ENCODE results near the gene ENO1. TPM values are rescaled to one million over a fixed set of nuclear protein-coding genes. Genes with fewer than 3 reads are reported as not detected.
A peak's percentile ranks its signal among the peaks of the same experiment; 100 is the strongest.
"Not testable (repeated sequence)": the region's sequence is repeated elsewhere in the genome, so short reads cannot be mapped to it uniquely, and the experiment has no call there.

Gene ENO1
- total RNA-seq, 1 donor from 2014 or later = 1,269 TPM

DNA sequence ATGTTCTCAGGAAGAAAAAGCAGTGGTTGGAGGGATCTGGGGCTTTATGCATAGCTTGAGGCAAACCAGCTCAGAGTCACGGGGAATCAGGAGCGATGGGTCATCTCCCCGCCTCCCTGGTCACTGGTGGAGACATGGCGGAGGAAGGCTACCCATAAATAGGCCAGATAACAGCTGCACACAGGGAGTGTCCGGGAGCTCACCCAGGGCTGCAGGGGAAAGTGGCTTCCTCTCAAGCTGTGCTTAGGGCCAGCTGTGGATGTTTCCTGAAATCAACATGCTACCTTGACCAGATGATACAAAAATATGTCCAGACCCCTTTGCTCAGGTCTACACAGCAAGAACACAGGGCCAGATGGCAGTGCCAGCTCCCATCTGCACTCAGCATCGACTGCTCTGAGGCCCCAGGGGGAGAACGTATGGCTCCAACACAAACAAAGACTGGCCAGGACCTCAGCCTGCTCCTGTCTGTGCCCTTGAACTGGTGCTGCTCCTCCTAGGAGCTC is 33.9 kb downstream of the ENO1 start:
- Mint-ChIP-seq H3K4me1 (peaks cover 10% of the 10 kb centered on the region), H3K4me3 (no peak overlapping the region), H3K27me3 (ENCODE audit: low read depth) (no peaks in the 10 kb centered on the region), H3K9me3 (peaks cover 2% of the 10 kb centered on the region), H3K36me3 (ENCODE audit: low read depth) (no peaks in the 10 kb centered on the region), H3K27ac (ENCODE audit: unreplicated experiment) (no peak overlapping the region)
- TF ChIP-seq, protein P1, sequence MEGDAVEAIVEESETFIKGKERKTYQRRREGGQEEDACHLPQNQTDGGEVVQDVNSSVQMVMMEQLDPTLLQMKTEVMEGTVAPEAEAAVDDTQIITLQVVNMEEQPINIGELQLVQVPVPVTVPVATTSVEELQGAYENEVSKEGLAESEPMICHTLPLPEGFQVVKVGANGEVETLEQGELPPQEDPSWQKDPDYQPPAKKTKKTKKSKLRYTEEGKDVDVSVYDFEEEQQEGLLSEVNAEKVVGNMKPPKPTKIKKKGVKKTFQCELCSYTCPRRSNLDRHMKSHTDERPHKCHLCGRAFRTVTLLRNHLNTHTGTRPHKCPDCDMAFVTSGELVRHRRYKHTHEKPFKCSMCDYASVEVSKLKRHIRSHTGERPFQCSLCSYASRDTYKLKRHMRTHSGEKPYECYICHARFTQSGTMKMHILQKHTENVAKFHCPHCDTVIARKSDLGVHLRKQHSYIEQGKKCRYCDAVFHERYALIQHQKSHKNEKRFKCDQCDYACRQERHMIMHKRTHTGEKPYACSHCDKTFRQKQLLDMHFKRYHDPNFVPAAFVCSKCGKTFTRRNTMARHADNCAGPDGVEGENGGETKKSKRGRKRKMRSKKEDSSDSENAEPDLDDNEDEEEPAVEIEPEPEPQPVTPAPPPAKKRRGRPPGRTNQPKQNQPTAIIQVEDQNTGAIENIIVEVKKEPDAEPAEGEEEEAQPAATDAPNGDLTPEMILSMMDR (conservative IDR thresholded peaks at IDR 0.05) = no peak
- no peak for DNase-seq (ENCODE audit: low read depth, low spot score)

DNA sequence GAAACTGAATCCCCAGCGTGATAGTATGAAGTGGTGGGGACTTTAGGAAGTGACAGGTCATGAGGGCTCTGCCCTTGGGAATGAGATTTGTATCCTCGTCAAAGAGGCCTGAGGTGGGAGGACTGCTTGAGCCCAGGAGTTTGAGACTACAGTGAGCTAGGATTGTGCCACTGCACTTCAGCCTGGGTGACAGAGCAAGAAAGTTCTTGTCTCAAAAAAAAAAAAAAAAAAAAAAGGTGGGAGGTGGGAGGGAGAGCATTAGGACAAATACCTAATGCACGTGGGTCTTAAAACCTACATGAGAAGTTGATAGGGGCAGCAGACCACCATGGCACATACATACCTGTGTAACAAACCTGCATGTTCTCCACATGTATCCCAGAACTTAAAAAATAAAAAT is 37.1 kb downstream of the ENO1 start:
- TF ChIP-seq, protein P1 (conservative IDR thresholded peaks at IDR 0.05) = no peak

DNA sequence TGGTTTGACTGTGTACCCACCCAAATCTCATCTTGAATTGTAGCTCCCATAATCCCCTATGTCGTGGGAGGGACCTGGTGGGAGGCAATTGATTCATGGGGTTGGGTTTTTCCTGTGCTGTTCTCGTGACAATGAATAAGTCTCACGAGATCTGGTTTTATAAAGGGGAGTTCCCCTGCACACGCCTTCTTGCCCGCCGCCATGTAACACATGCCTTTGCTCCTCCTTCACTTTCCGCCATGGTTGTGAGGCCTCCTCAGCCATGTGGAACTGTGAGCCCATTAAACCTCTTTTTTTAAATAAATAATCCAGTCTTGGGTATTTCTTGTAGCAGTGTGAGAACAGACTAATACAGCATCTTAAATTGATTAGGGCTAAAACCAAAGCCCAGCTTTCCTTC is 38.5 kb downstream of the ENO1 start:
- no peaks in the 10 kb centered on the region for H3K36me3 Mint-ChIP-seq (ENCODE audit: low read depth)
- peaks cover 2% of the 10 kb centered on the region for H3K9me3 Mint-ChIP-seq
- H3K4me1 Mint-ChIP-seq = peaks cover 12% of the 10 kb centered on the region

More for the DNA sequence above, 37.1 kb downstream of the ENO1 start:
- Mint-ChIP-seq H3K36me3 (ENCODE audit: low read depth) (no peaks in the 10 kb centered on the region), H3K4me3 (no peak overlapping the region), H3K9me3 (peaks cover 2% of the 10 kb centered on the region), H3K27ac (ENCODE audit: unreplicated experiment) (no peak overlapping the region), H3K4me1 (peaks cover 5% of the 10 kb centered on the region), H3K27me3 (ENCODE audit: low read depth) (no peaks in the 10 kb centered on the region)
- DNase-seq (ENCODE audit: low read depth, low spot score) = no peak

DNA sequence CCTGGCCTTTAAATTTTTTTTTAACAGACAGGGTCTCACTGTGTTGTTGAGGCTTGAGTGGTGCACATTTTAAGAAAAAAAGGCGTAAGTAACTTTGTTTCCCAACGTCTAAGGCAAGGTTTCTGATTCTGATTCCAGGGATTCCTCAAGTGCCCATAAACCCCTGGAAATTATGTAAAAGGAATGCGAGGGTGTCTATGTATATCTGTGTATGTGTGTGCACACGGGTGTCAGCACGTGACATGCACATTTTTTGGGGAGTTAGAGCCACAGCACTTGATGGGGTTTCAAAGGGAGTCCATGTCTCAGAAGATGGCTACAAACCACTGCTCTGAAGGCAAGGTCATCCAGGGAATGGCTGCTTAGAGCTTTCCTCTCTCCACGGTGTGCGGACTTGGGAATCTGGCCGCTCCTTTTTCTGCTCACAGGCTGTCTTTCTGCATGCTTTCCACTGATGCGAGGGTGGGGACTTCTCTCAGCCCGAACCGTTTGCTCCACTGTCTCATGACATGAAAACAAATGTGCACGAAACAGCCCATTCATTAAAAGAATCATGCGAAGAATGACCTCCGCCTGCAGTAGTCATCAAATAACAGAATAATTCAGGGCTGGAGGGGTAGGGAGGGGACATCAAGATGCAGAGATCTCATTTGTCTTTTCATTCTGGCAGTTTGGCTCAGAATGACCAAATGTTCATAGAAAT is 42.4 kb downstream of the ENO1 start:
- peaks cover 8% of the 10 kb centered on the region for H3K4me1 Mint-ChIP-seq
- no peak for DNase-seq (ENCODE audit: low read depth, low spot score)
- H3K9me3 Mint-ChIP-seq = peaks cover 1% of the 10 kb centered on the region
- no peaks in the 10 kb centered on the region for H3K36me3 Mint-ChIP-seq (ENCODE audit: low read depth)
- no peak overlapping the region for H3K4me3 Mint-ChIP-seq
- H3K27me3 Mint-ChIP-seq (ENCODE audit: low read depth) = no peaks in the 10 kb centered on the region
- TF ChIP-seq, protein P1 (conservative IDR thresholded peaks at IDR 0.05) = no peak
- H3K27ac Mint-ChIP-seq (ENCODE audit: unreplicated experiment) = no peak overlapping the region

More for the DNA sequence above, 38.5 kb downstream of the ENO1 start:
- no peak for DNase-seq (ENCODE audit: low read depth, low spot score)
- no peak overlapping the region for H3K4me3 Mint-ChIP-seq
- TF ChIP-seq, protein P1 (conservative IDR thresholded peaks at IDR 0.05) = no peak
- no peaks in the 10 kb centered on the region for H3K27me3 Mint-ChIP-seq (ENCODE audit: low read depth)
- no peak overlapping the region for H3K27ac Mint-ChIP-seq (ENCODE audit: unreplicated experiment)

DNA sequence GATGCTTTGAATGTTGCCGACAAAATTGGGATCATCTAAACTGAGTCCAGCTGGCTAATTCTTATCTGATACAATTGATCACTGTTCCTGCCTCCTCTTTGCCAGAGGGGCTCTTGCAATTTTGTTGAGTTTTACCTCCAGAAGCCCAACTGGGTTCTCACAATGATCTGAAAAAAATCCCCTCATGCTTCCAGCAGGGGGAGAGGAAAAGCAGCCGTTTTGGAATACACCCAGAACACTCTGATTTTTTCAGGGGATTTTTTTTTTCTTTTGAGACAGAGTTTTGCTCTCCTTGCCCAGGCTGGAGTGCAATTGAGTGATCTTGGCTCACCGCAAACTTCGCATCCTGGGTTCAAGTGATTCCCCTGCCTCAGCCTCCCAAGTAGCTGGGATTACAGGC is 47.1 kb downstream of the ENO1 start:
- TF ChIP-seq, protein P1 (conservative IDR thresholded peaks at IDR 0.05) = peak; percentile 49
- Mint-ChIP-seq H3K4me1 (peaks cover 6% of the 10 kb centered on the region), H3K4me3 (no peak overlapping the region), H3K27ac (ENCODE audit: unreplicated experiment) (no peak overlapping the region), H3K9me3 (no peaks in the 10 kb centered on the region), H3K27me3 (ENCODE audit: low read depth) (no peaks in the 10 kb centered on the region), H3K36me3 (ENCODE audit: low read depth) (no peaks in the 10 kb centered on the region)
- DNase-seq (ENCODE audit: low read depth, low spot score) = no peak

DNA sequence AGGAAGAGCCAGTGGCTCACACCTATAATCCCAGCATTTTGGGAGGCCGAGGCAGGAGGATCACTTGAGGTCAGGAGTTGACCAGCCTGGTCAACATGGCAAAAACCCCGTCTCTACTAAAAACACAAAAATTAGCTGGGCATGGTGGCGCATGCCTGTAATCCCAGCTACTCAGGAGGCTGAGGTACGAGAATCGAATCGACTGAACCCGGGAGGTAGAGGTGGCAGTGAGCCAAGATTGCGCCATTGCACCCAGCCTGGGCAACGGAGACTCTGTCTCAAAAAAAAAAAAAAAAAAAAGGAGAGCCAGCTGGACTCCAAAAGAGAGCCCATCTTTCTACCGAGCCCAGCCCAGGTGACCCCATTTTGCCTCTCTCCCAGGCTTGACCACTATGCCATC is 47.8 kb downstream of the ENO1 start:
- H3K4me3 Mint-ChIP-seq; DNase-seq (ENCODE audit: low read depth, low spot score); H3K4me1 Mint-ChIP-seq; H3K9me3 Mint-ChIP-seq; H3K27me3 Mint-ChIP-seq (ENCODE audit: low read depth); H3K27ac Mint-ChIP-seq (ENCODE audit: unreplicated experiment); H3K36me3 Mint-ChIP-seq (ENCODE audit: low read depth): not testable (repeated sequence)

Measured in neural crest cell (in vitro differentiated cells).